ENCODE results near the gene SCT. TPM values are rescaled to one million over a fixed set of nuclear protein-coding genes. Genes with fewer than 3 reads are reported as not detected.

SCT gene
- total and polyA plus RNA-seq, 11 donors = 0.81 TPM; not detected in 10

DNA sequence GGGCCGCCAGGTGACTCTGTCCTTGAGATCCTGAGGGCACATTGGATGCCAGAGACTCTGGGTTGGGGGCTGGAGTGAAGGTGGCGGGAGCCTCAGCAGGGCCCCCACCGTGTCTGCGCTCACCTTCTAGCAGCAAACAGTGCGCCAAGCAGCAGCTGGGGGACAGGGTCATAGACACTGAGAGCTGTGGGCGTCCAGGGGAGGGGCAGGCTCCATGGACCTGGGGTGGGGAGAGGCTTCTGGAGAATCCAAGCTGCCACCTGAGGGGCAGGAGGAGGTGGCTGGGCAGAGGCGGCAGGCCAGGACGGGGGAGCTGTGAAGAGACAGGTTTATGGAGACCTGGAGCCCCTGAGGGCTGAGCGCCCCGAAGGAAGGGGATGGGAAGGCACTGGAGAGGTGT lies 42.7 kb downstream of the SCT start:
- Histone ChIP-seq H3K36me3 (peaks cover 0 to 72% (median 66%) of the 10 kb centered on the region in 9 donors), H3K4me1 (peaks cover 6 to 30% (median 19%) of the 10 kb centered on the region in 12 donors), H3K27ac (no peak overlapping the region), H3K4me3 (no peak overlapping the region), H3K9me3 (no peaks in the 10 kb centered on the region), H3K27me3 (no peaks in the 10 kb centered on the region)
- intact Hi-C loops (cut with DNase I) = no loop called here
- TF ChIP-seq, protein P1, sequence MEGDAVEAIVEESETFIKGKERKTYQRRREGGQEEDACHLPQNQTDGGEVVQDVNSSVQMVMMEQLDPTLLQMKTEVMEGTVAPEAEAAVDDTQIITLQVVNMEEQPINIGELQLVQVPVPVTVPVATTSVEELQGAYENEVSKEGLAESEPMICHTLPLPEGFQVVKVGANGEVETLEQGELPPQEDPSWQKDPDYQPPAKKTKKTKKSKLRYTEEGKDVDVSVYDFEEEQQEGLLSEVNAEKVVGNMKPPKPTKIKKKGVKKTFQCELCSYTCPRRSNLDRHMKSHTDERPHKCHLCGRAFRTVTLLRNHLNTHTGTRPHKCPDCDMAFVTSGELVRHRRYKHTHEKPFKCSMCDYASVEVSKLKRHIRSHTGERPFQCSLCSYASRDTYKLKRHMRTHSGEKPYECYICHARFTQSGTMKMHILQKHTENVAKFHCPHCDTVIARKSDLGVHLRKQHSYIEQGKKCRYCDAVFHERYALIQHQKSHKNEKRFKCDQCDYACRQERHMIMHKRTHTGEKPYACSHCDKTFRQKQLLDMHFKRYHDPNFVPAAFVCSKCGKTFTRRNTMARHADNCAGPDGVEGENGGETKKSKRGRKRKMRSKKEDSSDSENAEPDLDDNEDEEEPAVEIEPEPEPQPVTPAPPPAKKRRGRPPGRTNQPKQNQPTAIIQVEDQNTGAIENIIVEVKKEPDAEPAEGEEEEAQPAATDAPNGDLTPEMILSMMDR (IDR thresholded peaks at IDR 0.05) = no peak
- TF ChIP-seq POLR2A (IDR thresholded peaks at IDR 0.05) = no peak
- WGBS, 4 donors = 94 to 99% (median 96%) methylated on average over 6 to 10 of the region's 10 CpGs
- DNase-seq (no peak), ATAC-seq (no peak)

DNA sequence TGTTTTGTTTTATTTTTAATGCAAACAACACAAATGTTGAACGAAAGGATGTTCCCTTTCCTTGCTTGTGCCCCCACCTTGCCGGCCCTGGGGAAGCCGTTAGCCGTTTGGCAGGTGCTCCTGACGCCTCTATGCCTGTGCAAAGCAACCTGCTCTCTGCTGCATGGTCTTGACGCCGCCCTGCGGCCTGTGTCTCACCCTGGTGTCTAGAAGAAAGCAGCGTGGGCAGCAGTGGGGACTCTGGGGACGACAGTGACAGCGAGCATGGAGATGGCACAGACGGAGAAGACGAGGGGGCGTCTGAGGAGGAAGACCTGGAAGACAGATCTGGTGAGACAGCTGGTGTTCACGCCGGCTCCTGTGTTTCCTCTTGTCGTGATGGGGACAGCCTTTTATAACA lies 45.2 kb downstream of the SCT start:
- peak in 1 of 5 donors; percentile 51 for DNase-seq
- WGBS, 4 donors = 73 to 76% (median 76%) methylated on average over 17 of the region's 17 CpGs
- H3K4me1 ChIP-seq = peaks cover 17 to 52% (median 38%) of the 10 kb centered on the region in 12 donors
- H3K36me3 ChIP-seq = peaks cover 0 to 47% (median 42%) of the 10 kb centered on the region in 9 donors
- TF ChIP-seq, protein P1 (IDR thresholded peaks at IDR 0.05) = no peak
- no peak for TF ChIP-seq POLR2A (IDR thresholded peaks at IDR 0.05)
- no peaks in the 10 kb centered on the region for H3K9me3 ChIP-seq
- no peaks in the 10 kb centered on the region for H3K27me3 ChIP-seq
- H3K27ac ChIP-seq = peak overlapping the region in 1 of 12 donors; percentile 35
- intact Hi-C loops (cut with DNase I) = no loop called here
- no peak for ATAC-seq
- H3K4me3 ChIP-seq = no peak overlapping the region

- no peaks in the 10 kb centered on the region for H3K27me3 ChIP-seq
- ATAC-seq (peak in 1 of 4 donors; percentile 34), DNase-seq (no peak)
- H3K36me3 ChIP-seq = peaks cover 0 to 43% (median 40%) of the 10 kb centered on the region in 9 donors
- intact Hi-C loops (cut with DNase I) = no loop called here
- H3K4me1 ChIP-seq = peaks cover 17 to 52% (median 38%) of the 10 kb centered on the region in 12 donors
- TF ChIP-seq, protein P1 (IDR thresholded peaks at IDR 0.05) = no peak
- TF ChIP-seq POLR2A (IDR thresholded peaks at IDR 0.05) = no peak
- H3K4me3 ChIP-seq = no peak overlapping the region
- peak overlapping the region in 1 of 12 donors; percentile 35 for H3K27ac ChIP-seq
- no peaks in the 10 kb centered on the region for H3K9me3 ChIP-seq
- WGBS, 4 donors = 51 to 65% (median 60%) methylated on average over 14 of the region's 14 CpGs
These were observed 45.6 kb downstream of the SCT start for GRCh38 chr11:581342-581741.

GRCh38 chr11:579830-580601 lies 47.0 kb downstream of the SCT start:
- no peak overlapping the region for H3K4me3 ChIP-seq
- H3K27me3 ChIP-seq = no peaks in the 10 kb centered on the region
- H3K4me1 ChIP-seq = peaks cover 18 to 58% (median 42%) of the 10 kb centered on the region in 12 donors
- H3K36me3 ChIP-seq = peaks cover 0 to 36% (median 32%) of the 10 kb centered on the region in 9 donors
- DNase-seq = peak in 1 of 5 donors; percentile 51
- peak overlapping the region in 3 of 12 donors; percentile 0 to 35 (median 8) for H3K27ac ChIP-seq
- WGBS, 4 donors = 51 to 63% (median 61%) methylated on average over 17 to 20 of the region's 20 CpGs
- no peak for ATAC-seq
- TF ChIP-seq, protein P1 (IDR thresholded peaks at IDR 0.05) = no peak
- TF ChIP-seq POLR2A (IDR thresholded peaks at IDR 0.05) = no peak
- H3K9me3 ChIP-seq = no peaks in the 10 kb centered on the region
- intact Hi-C loops (cut with DNase I) = loop anchor here in 2 of 10 donors (5.0 kb wide), 2 partner anchors 32 to 37 kb away; partner anchors contain the start of gene IRF7 (in 1 of the 2)
